IMR-90 (cell line): Measurements from ENCODE around the gene SPATA13. TPM values are rescaled to one million over a fixed set of nuclear protein-coding genes. Genes with fewer than 3 reads are reported as not detected.

Source experiments
- ATAC-seq: fragments of 200-7000 bp; cut with Tn5 transposase; 2 replicates; pipeline ENCODE4 v1.9.1; 2020; ENCODE audit warnings: low read depth, mild to moderate bottlenecking, moderate library complexity
- BruUV-seq: library from RNA; stranded (reverse); fragments of 400-500 nt; replicated peaks from 2 replicates; lab custom pipeline; 2021; lab: Mats Ljungman, UMichigan
- CTCF ChIA-PET: fragments of 300-600 bp; formaldehyde crosslinking; extraction: SDS; loops from one replicate; lab custom pipeline; 2021; ENCODE audit warnings: antibody characterized with exemption; lab: Yijun Ruan, JAX
- POLR2A ChIA-PET: fragments of 300-600 bp; sonication (Branson Sonifier 250); formaldehyde crosslinking; loops from one replicate; lab custom pipeline; 2022; ENCODE audit warnings: antibody characterized with exemption; ENCODE audit not compliant: unreplicated experiment; lab: Charles Lee
- DNase-seq: peaks from one replicate; pipeline ENCODE4 v3.0.0; 2013
- H2AFZ ChIP-seq: replicated peaks from 2 replicates; pipeline ENCODE3; 2013; ENCODE audit warnings: low read length, mild to moderate bottlenecking; ENCODE audit not compliant: poor library complexity
- H2AK5ac ChIP-seq: 2 replicates; pipeline ENCODE4 v1.6.1; 2013; ENCODE audit warnings: low read depth, low read length, inconsistent platforms
- H2AK9ac ChIP-seq: replicated peaks from 2 replicates; pipeline ENCODE3; 2013; ENCODE audit warnings: mild to moderate bottlenecking, low read depth, low read length, moderate library complexity; ENCODE audit not compliant: poor library complexity
- H2BK120ac ChIP-seq: 2 replicates; pipeline ENCODE4 v1.6.1; 2013; ENCODE audit warnings: low read depth, low read length, inconsistent platforms
- H2BK15ac ChIP-seq: 3 replicates; pipeline ENCODE4 v1.6.1; 2013; ENCODE audit warnings: low read depth, low read length, inconsistent platforms
- H2BK20ac ChIP-seq: 2 replicates; pipeline ENCODE4 v1.6.1; 2013; ENCODE audit warnings: low read depth, mild to moderate bottlenecking, inconsistent platforms, low read length, moderate library complexity
- H2BK5ac ChIP-seq: 2 replicates; pipeline ENCODE4 v1.6.1; 2013; ENCODE audit warnings: mild to moderate bottlenecking, low read depth, low read length, inconsistent platforms; ENCODE audit not compliant: poor library complexity, severe bottlenecking
- H3K14ac ChIP-seq: replicated peaks from 2 replicates; pipeline ENCODE4 v1.6.1; 2013; ENCODE audit warnings: low read depth, low read length, inconsistent platforms
- H3K18ac ChIP-seq: 2 replicates; pipeline ENCODE4 v1.6.1; 2013; ENCODE audit warnings: low read depth, low read length, control low read depth
- H3K23ac ChIP-seq: 2 replicates; pipeline ENCODE4 v1.6.1; 2013; ENCODE audit warnings: low read depth, low read length, inconsistent platforms
- H3K27ac ChIP-seq: 2 replicates; pipeline ENCODE4 v1.5.1; 2013; ENCODE audit warnings: mild to moderate bottlenecking, control low read depth, low read length; ENCODE audit not compliant: insufficient read depth
- H3K27me3 ChIP-seq: 2 replicates; pipeline ENCODE4 v1.6.1; 2013; ENCODE audit warnings: low read length; ENCODE audit not compliant: control insufficient read depth, insufficient read depth
- H3K36me3 ChIP-seq: 2 replicates; pipeline ENCODE4 v1.6.1; 2013; ENCODE audit warnings: low read length, mixed read lengths; ENCODE audit not compliant: control insufficient read depth, insufficient read depth
- H3K4ac ChIP-seq: 2 replicates; pipeline ENCODE4 v1.6.1; 2013; ENCODE audit warnings: low read depth, low read length, inconsistent platforms
- H3K4me1 ChIP-seq: 2 replicates; pipeline ENCODE4 v1.6.1; 2013; ENCODE audit warnings: low read length, mixed read lengths; ENCODE audit not compliant: control insufficient read depth, insufficient read depth
- H3K4me2 ChIP-seq: 2 replicates; pipeline ENCODE4 v1.6.1; 2013; ENCODE audit warnings: low read depth, mild to moderate bottlenecking, control low read depth, low read length, moderate library complexity
- H3K4me3 ChIP-seq: 2 replicates; pipeline ENCODE4 v1.5.1; 2013; ENCODE audit warnings: low read depth, mild to moderate bottlenecking, control low read depth, low read length, moderate library complexity; ENCODE audit not compliant: insufficient read depth
- H3K56ac ChIP-seq: 2 replicates; pipeline ENCODE4 v1.6.1; 2013; ENCODE audit warnings: low read length, inconsistent platforms; ENCODE audit not compliant: insufficient read depth; ENCODE audit errors: extremely low read depth
- H3K79me1 ChIP-seq, 2 experiments: 2 replicates each; pipeline ENCODE4 v1.6.1; 2013; ENCODE audit warnings: low read length in 2 of 2, inconsistent platforms in 1 of 2, low read depth in 1 of 2
- H3K9ac ChIP-seq: 2 replicates; pipeline ENCODE4 v1.6.1; 2013; ENCODE audit warnings: low read depth, low read length, control low read depth
- H3K9me1 ChIP-seq: 2 replicates; pipeline ENCODE4 v1.6.1; 2013; ENCODE audit warnings: low read length, inconsistent platforms; ENCODE audit not compliant: insufficient read depth
- H3K9me3 ChIP-seq: 2 replicates; pipeline ENCODE4 v1.6.1; 2013; ENCODE audit warnings: low read length; ENCODE audit not compliant: control insufficient read depth, insufficient read depth
- H4K20me1 ChIP-seq: 2 replicates; pipeline ENCODE4 v1.6.1; 2013; ENCODE audit warnings: low read length, inconsistent platforms; ENCODE audit not compliant: insufficient read depth
- H4K5ac ChIP-seq: 2 replicates; pipeline ENCODE4 v1.6.1; 2013; ENCODE audit warnings: mild to moderate bottlenecking, low read depth, low read length, control low read depth
- H4K8ac ChIP-seq, 2 experiments: 2 replicates each; pipeline ENCODE4 v1.6.1; 2013; ENCODE audit warnings: low read depth in 2 of 2, low read length in 2 of 2, control low read depth in 1 of 2, inconsistent platforms in 1 of 2
- H4K91ac ChIP-seq: 2 replicates; pipeline ENCODE4 v1.6.1; 2013; ENCODE audit warnings: low read depth, low read length, inconsistent platforms; ENCODE audit not compliant: insufficient read depth
- NFE2L2 ChIP-seq: fragments of 150-350 bp; IDR thresholded peaks from 2 replicates; pipeline ENCODE4 v1.6.1; 2016; ENCODE audit warnings: low read depth, mild to moderate bottlenecking, low read length
- RAD21 ChIP-seq: IDR thresholded peaks from 2 replicates; pipeline ENCODE4 v1.6.1; 2012; ENCODE audit warnings: low read length, improper control_type of control experiment
- RFX5 ChIP-seq: IDR thresholded peaks from 2 replicates; pipeline ENCODE4 v1.8.0; 2012; ENCODE audit warnings: low read depth, mild to moderate bottlenecking, low read length, moderate library complexity
- WGBS, 2 experiments: methylation state at CpG; one replicate each; pipeline versions ENCODE4 v1.1.5 to v1.1.7; 2013; ENCODE audit warnings: missing lambda C conversion rate in 2 of 2; ENCODE audit not compliant: insufficient read length in 1 of 2; ENCODE audit errors: extremely low coverage in 2 of 2; 5-methylcytosine and 5-hydroxymethylcytosine counted together
- dilution Hi-C: fragments of 300-500 bp; cut with HindIII; formaldehyde crosslinking; loops from one replicate; pipeline ENCODE4 v1.14.3; 2018; ENCODE audit warnings: low sequenced_read_pairs; ENCODE audit not compliant: unreplicated experiment
- in situ Hi-C: fragments of 300-500 bp; cut with MboI; formaldehyde crosslinking; loops from 3 replicates; pipeline ENCODE4 v1.14.3; 2019; ENCODE audit warnings: low sequenced_read_pairs, inconsistent platforms, mixed read lengths
- intact Hi-C: fragments of 100-400 bp; cut with micrococcal nuclease; formaldehyde crosslinking; loops from 2 replicates; pipeline ENCODE4 v1.10.0; 2022
- polyA plus RNA-seq, 3 experiments: library from polyadenylated mRNA; depleted of rRNA; stranded (reverse); fragments of >200 nt; gene quantifications; 2 replicates each; pipeline ENCODE4 v1.2.3, GENCODE V29; 2012; ENCODE audit warnings: low replicate concordance in 1 of 3
- total RNA-seq: library from RNA; depleted of rRNA; stranded (reverse); fragments of >200 nt; gene quantifications from 2 replicates; pipeline ENCODE4 v1.2.3, GENCODE V29; 2012

Gene SPATA13
- total and polyA plus RNA-seq, 2 of the 4 experiments (the other 2 are of a cell fraction), result 10.5 to 12.5 TPM

- CTCF ChIA-PET, result interaction anchor here (0.8 to 0.9 kb wide), 2 partner anchors 178 to 201 kb away, joined by 3 read pairs; no protein-coding TSS in a partner anchor
These were observed 60.5 kb downstream of the SPATA13 start for GRCh38 chr13:24221007-24221406.

More at GRCh38 chr13:24221007-24221406, 60.5 kb downstream of the SPATA13 start:
- ATAC-seq (no peak), DNase-seq (no peak)
- no peak overlapping the region for H3K23ac ChIP-seq
- dilution Hi-C loops (no loop called here), intact Hi-C loops (loop anchor here (2.0 kb wide), 1 partner anchor 60 kb away; the partner anchor contains the start of gene SPATA13), in situ Hi-C loops (loop anchor here (5.0 to 10.0 kb wide), 2 partner anchors 166 to 199 kb away; no protein-coding TSS in a partner anchor)
- no peak overlapping the region for H3K56ac ChIP-seq
- H4K20me1 ChIP-seq, result no peaks in the 10 kb centered on the region
- no peak overlapping the region for H3K9ac ChIP-seq
- H3K27me3 ChIP-seq, result no peaks in the 10 kb centered on the region
- POLR2A ChIA-PET, result no interaction called here
- H2AK5ac ChIP-seq, result no peak overlapping the region
- no peak overlapping the region for H4K91ac ChIP-seq
- H2BK15ac ChIP-seq, result no peak overlapping the region
- peaks cover 9% of the 10 kb centered on the region for H3K9me1 ChIP-seq
- H4K8ac ChIP-seq, result peak overlapping the region in 1 of 2 experiments; percentile 29; a peak in 1 of 4 replicates
- no peak overlapping the region for H2BK20ac ChIP-seq
- no peak overlapping the region for H3K4me3 ChIP-seq
- H3K36me3 ChIP-seq, result peaks cover 19% of the 10 kb centered on the region
- no peak overlapping the region for H3K4ac ChIP-seq
- H3K14ac ChIP-seq, result 0 out of 2 replicates have a peak overlapping the region, but pooled peaks have one; percentile 54
- H3K9me3 ChIP-seq, result no peaks in the 10 kb centered on the region
- peaks cover 13 to 63% of the 10 kb centered on the region in 2 experiments for H3K79me1 ChIP-seq
- H3K4me1 ChIP-seq, result peaks cover 8% of the 10 kb centered on the region
- WGBS, 2 experiments, result no CpG with 5 or more reads among the region's 2 CpGs
- no peak overlapping the region for H2BK5ac ChIP-seq
- H3K27ac ChIP-seq, result no peak overlapping the region
- no peak overlapping the region for H3K18ac ChIP-seq
- no peak overlapping the region for H3K4me2 ChIP-seq
- no peak overlapping the region for H4K5ac ChIP-seq
- no peak overlapping the region; the same call in 1 of the 2 replicates for H2BK120ac ChIP-seq
- no TSS peak for BruUV-seq
- no peak for TF ChIP-seq RAD21
- TF ChIP-seq RFX5, result no peak
- TF ChIP-seq NFE2L2, result peak; percentile 79
- H2AK9ac ChIP-seq, result no peak overlapping the region
- no peak overlapping the region for H2AFZ ChIP-seq
